Mesendoderm (in vitro differentiated cells): Measurements from ENCODE around the gene IQUB.
"Not testable (repeated sequence)": the region's sequence is repeated elsewhere in the genome, so short reads cannot be mapped to it uniquely, and the experiment has no call there.

Experiments
- DNase-seq: peaks from one replicate; pipeline ENCODE4 v3.0.0; 2013
- H2AK5ac ChIP-seq: 2 replicates; pipeline ENCODE4 v1.6.1; 2013; ENCODE audit warnings: low read length, inconsistent platforms
- H2BK120ac ChIP-seq: 2 replicates; pipeline ENCODE4 v1.6.1; 2013; ENCODE audit warnings: low read depth, mild to moderate bottlenecking, low read length, moderate library complexity, mixed read lengths
- H2BK15ac ChIP-seq: replicated peaks from 2 replicates; pipeline ENCODE4 v1.6.1; 2013; ENCODE audit warnings: low read depth, mild to moderate bottlenecking, moderate library complexity
- H2BK5ac ChIP-seq: 2 replicates; pipeline ENCODE4 v1.6.1; 2013; ENCODE audit warnings: low read length, inconsistent platforms
- H3K18ac ChIP-seq: 2 replicates; pipeline ENCODE4 v1.6.1; 2013; ENCODE audit warnings: mild to moderate bottlenecking, low read length, mixed read lengths
- H3K23ac ChIP-seq: one replicate; pipeline ENCODE4 v1.6.1; 2013; ENCODE audit warnings: low read length
- H3K27ac ChIP-seq: 2 replicates; pipeline ENCODE4 v1.5.1; 2013; ENCODE audit warnings: low read depth, mild to moderate bottlenecking, inconsistent platforms, low read length, moderate library complexity
- H3K27me3 ChIP-seq: 2 replicates; pipeline ENCODE4 v1.6.1; 2013; ENCODE audit warnings: low read length, control low read depth, mild to moderate bottlenecking, inconsistent platforms; ENCODE audit not compliant: insufficient read depth, poor library complexity
- H3K36me3 ChIP-seq: 2 replicates; pipeline ENCODE4 v1.6.1; 2013; ENCODE audit warnings: low read length, inconsistent platforms; ENCODE audit not compliant: control insufficient read depth, insufficient read depth
- H3K4ac ChIP-seq: one replicate; pipeline ENCODE4 v1.6.1; 2013; ENCODE audit warnings: low read depth, mild to moderate bottlenecking, low read length, moderate library complexity
- H3K4me1 ChIP-seq: 2 replicates; pipeline ENCODE4 v1.6.1; 2013; ENCODE audit warnings: low read depth, low read length, inconsistent platforms; ENCODE audit not compliant: control insufficient read depth
- H3K4me2 ChIP-seq: 2 replicates; pipeline ENCODE4 v1.6.1; 2013; ENCODE audit warnings: low read length
- H3K4me3 ChIP-seq: 2 replicates; pipeline ENCODE4 v1.5.1; 2013; ENCODE audit warnings: mild to moderate bottlenecking, low read length
- H3K56ac ChIP-seq: one replicate; pipeline ENCODE4 v1.6.1; 2013; ENCODE audit warnings: low read length
- H3K79me1 ChIP-seq: 2 replicates; pipeline ENCODE4 v1.6.1; 2013; ENCODE audit warnings: low read length, inconsistent platforms
- H3K79me2 ChIP-seq: 2 replicates; pipeline ENCODE4 v1.6.1; 2013; ENCODE audit warnings: mild to moderate bottlenecking, low read length; ENCODE audit not compliant: control insufficient read depth, insufficient read depth
- H3K9ac ChIP-seq: 2 replicates; pipeline ENCODE4 v1.6.1; 2013; ENCODE audit warnings: low read length, inconsistent platforms
- H4K5ac ChIP-seq: one replicate; pipeline ENCODE4 v1.6.1; 2013; ENCODE audit warnings: low read length
- H4K8ac ChIP-seq: one replicate; pipeline ENCODE4 v1.6.1; 2013; ENCODE audit warnings: low read depth, mild to moderate bottlenecking, control low read depth, low read length, moderate library complexity
- WGBS: extraction: QIAGEN DNeasy Blood & Tissue Kit; methylation state at CpG from one replicate; pipeline ENCODE4 v1.1.7; 2013; ENCODE audit warnings: low lambda C conversion rate, missing lambda C conversion rate; ENCODE audit not compliant: insufficient coverage; ENCODE audit errors: extremely low coverage; 5-methylcytosine and 5-hydroxymethylcytosine counted together

The IQUB gene

GRCh38 chr7:123485721-123486120 lies 48.7 kb downstream of the IQUB start:
- Histone ChIP-seq H2AK5ac (no peak overlapping the region), H3K4me2 (no peak overlapping the region), H3K79me2 (no peaks in the 10 kb centered on the region), H2BK5ac (no peak overlapping the region), H4K5ac (no peak overlapping the region), H3K18ac (no peak overlapping the region), H3K36me3 (no peaks in the 10 kb centered on the region), H3K4me3 (no peak overlapping the region), H3K4ac (no peak overlapping the region), H3K27ac (no peak overlapping the region), H3K9ac (no peak overlapping the region), H3K79me1 (no peaks in the 10 kb centered on the region), H2BK120ac (no peak overlapping the region), H3K56ac (no peak overlapping the region), H4K8ac (no peak overlapping the region), H3K4me1 (no peaks in the 10 kb centered on the region), H3K23ac (no peak overlapping the region), H3K27me3 (no peaks in the 10 kb centered on the region), H2BK15ac (no peak overlapping the region)
- no CpG with 5 or more reads among the region's 2 CpGs for WGBS
- no peak for DNase-seq

GRCh38 chr7:123485187-123485586 lies 49.2 kb downstream of the IQUB start:
- WGBS = no CpG with 5 or more reads among the region's 1 CpG

GRCh38 chr7:123484199-123484598 lies 50.2 kb downstream of the IQUB start:
- H4K5ac ChIP-seq = no peak overlapping the region
- H2BK15ac ChIP-seq = no peak overlapping the region
- no peak overlapping the region for H3K18ac ChIP-seq
- no peak overlapping the region for H3K4ac ChIP-seq
- no peaks in the 10 kb centered on the region for H3K79me2 ChIP-seq
- no peaks in the 10 kb centered on the region for H3K36me3 ChIP-seq
- H3K27me3 ChIP-seq = no peaks in the 10 kb centered on the region
- H3K27ac ChIP-seq = no peak overlapping the region
- no peak overlapping the region for H3K56ac ChIP-seq
- H3K79me1 ChIP-seq = no peaks in the 10 kb centered on the region
- no peak overlapping the region for H3K4me2 ChIP-seq
- H4K8ac ChIP-seq = no peak overlapping the region
- no peak overlapping the region for H2BK120ac ChIP-seq
- no CpG with 5 or more reads among the region's 2 CpGs for WGBS
- H3K9ac ChIP-seq = no peak overlapping the region
- H3K4me1 ChIP-seq = no peaks in the 10 kb centered on the region
- H3K4me3 ChIP-seq = no peak overlapping the region
- no peak for DNase-seq
- no peak overlapping the region for H2AK5ac ChIP-seq
- H2BK5ac ChIP-seq = no peak overlapping the region
- no peak overlapping the region for H3K23ac ChIP-seq

More at GRCh38 chr7:123485187-123485586, 49.2 kb downstream of the IQUB start:
- Histone ChIP-seq H2BK120ac (no peak overlapping the region), H3K18ac (no peak overlapping the region), H3K23ac (no peak overlapping the region), H3K4me1 (no peaks in the 10 kb centered on the region), H3K4me3 (no peak overlapping the region), H3K79me2 (no peaks in the 10 kb centered on the region), H3K9ac (no peak overlapping the region), H4K5ac (no peak overlapping the region), H3K56ac (no peak overlapping the region), H3K79me1 (no peaks in the 10 kb centered on the region), H2BK5ac (no peak overlapping the region), H3K27me3 (no peaks in the 10 kb centered on the region), H4K8ac (no peak overlapping the region), H3K27ac (no peak overlapping the region), H3K4me2 (no peak overlapping the region), H2BK15ac (no peak overlapping the region), H3K4ac (no peak overlapping the region), H3K36me3 (no peaks in the 10 kb centered on the region), H2AK5ac (no peak overlapping the region)
- DNase-seq = no peak

GRCh38 chr7:123480107-123480506 lies 54.3 kb downstream of the IQUB start:
- no CpG with 5 or more reads among the region's 3 CpGs for WGBS

GRCh38 chr7:123478056-123478455 lies 56.3 kb downstream of the IQUB start:
- WGBS = no CpG with 5 or more reads among the region's 1 CpG
- not testable (repeated sequence) for H2BK15ac ChIP-seq, H3K4ac ChIP-seq, H2AK5ac ChIP-seq, H2BK120ac ChIP-seq, H2BK5ac ChIP-seq, H3K27me3 ChIP-seq, H3K4me2 ChIP-seq, H4K5ac ChIP-seq, H3K56ac ChIP-seq, H3K79me2 ChIP-seq, DNase-seq, H3K4me3 ChIP-seq, H3K4me1 ChIP-seq, H3K18ac ChIP-seq, H3K79me1 ChIP-seq, H3K9ac ChIP-seq, H4K8ac ChIP-seq, H3K23ac ChIP-seq, H3K27ac ChIP-seq, H3K36me3 ChIP-seq

More at GRCh38 chr7:123480107-123480506, 54.3 kb downstream of the IQUB start:
- no peaks in the 10 kb centered on the region for H3K79me1 ChIP-seq
- H2BK15ac ChIP-seq = no peak overlapping the region
- H3K56ac ChIP-seq = no peak overlapping the region
- H2BK5ac ChIP-seq = no peak overlapping the region
- no peak overlapping the region for H3K4me2 ChIP-seq
- H3K4me3 ChIP-seq = no peak overlapping the region
- H3K27ac ChIP-seq = no peak overlapping the region
- H3K27me3 ChIP-seq = no peaks in the 10 kb centered on the region
- DNase-seq = no peak
- H3K9ac ChIP-seq = no peak overlapping the region
- no peak overlapping the region for H4K5ac ChIP-seq
- no peak overlapping the region for H2AK5ac ChIP-seq
- no peaks in the 10 kb centered on the region for H3K79me2 ChIP-seq
- no peak overlapping the region for H2BK120ac ChIP-seq
- H3K23ac ChIP-seq = no peak overlapping the region
- no peak overlapping the region for H3K18ac ChIP-seq
- H3K36me3 ChIP-seq = no peaks in the 10 kb centered on the region
- no peak overlapping the region for H4K8ac ChIP-seq
- no peak overlapping the region for H3K4ac ChIP-seq
- no peaks in the 10 kb centered on the region for H3K4me1 ChIP-seq

- DNase-seq = no peak
- Histone ChIP-seq H2AK5ac (no peak overlapping the region), H3K27me3 (no peaks in the 10 kb centered on the region), H3K4me1 (no peaks in the 10 kb centered on the region), H2BK5ac (no peak overlapping the region), H3K9ac (no peak overlapping the region), H3K18ac (no peak overlapping the region), H3K4ac (no peak overlapping the region), H3K27ac (no peak overlapping the region), H4K8ac (no peak overlapping the region), H3K4me3 (no peak overlapping the region), H3K79me2 (no peaks in the 10 kb centered on the region), H3K4me2 (no peak overlapping the region), H4K5ac (no peak overlapping the region), H3K56ac (no peak overlapping the region), H3K23ac (no peak overlapping the region), H2BK120ac (no peak overlapping the region), H2BK15ac (no peak overlapping the region), H3K79me1 (no peaks in the 10 kb centered on the region), H3K36me3 (no peaks in the 10 kb centered on the region)
- no CpG with 5 or more reads among the region's 2 CpGs for WGBS
These were observed 61.5 kb downstream of the IQUB start for GRCh38 chr7:123472750-123473445.
